Measurements from ENCODE around the gene KLK4. TPM values are rescaled to one million over a fixed set of nuclear protein-coding genes. Genes with fewer than 3 reads are reported as not detected.

The KLK4 gene
- total RNA-seq, 2 donors from 2014 or later: not detected

DNA sequence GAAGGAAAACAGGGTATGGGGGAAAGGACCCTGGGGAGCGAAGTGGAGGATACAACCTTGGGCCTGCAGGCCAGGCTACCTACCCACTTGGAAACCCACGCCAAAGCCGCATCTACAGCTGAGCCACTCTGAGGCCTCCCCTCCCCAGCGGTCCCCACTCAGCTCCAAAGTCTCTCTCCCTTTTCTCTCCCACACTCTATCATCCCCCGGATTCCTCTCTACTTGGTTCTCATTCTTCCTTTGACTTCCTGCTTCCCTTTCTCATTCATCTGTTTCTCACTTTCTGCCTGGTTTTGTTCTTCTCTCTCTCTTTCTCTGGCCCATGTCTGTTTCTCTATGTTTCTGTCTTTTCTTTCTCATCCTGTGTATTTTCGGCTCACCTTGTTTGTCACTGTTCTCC is 53.8 kb downstream of the KLK4 start:
- Mint-ChIP-seq H3K4me1 (ENCODE audit: low read depth in 2 of 2) (no peaks in the 10 kb centered on the region), H3K27ac (no peak overlapping the region), H3K9me3 (no peaks in the 10 kb centered on the region), H3K4me3 (no peak overlapping the region), H3K36me3 (no peaks in the 10 kb centered on the region), H3K27me3 (peaks cover 48 to 63% of the 10 kb centered on the region in 2 donors)
- DNase-seq (ENCODE audit: low spot score) (no peak), ATAC-seq (no peak)

Other genes with a start within 250 kb of the KLK4 start
- gene SHANK1, start 191.6 kb downstream of the KLK4 start, total RNA-seq: not detected
- 1 to 10 TPM; 1.1 to 1.2 TPM for gene CLEC11A, start 188.0 kb downstream of the KLK4 start, total RNA-seq
- gene GPR32, start 140.9 kb downstream of the KLK4 start, total RNA-seq: not detected
- gene ACP4, start 121.0 kb downstream of the KLK4 start, total RNA-seq: not detected
- gene KLK1, start 87.6 kb downstream of the KLK4 start, total RNA-seq: not detected
- gene KLK15, start 77.8 kb downstream of the KLK4 start, total RNA-seq: not detected
- not detected for gene KLK3, start 56.5 kb downstream of the KLK4 start, total RNA-seq
- gene KLK2, start 38.0 kb downstream of the KLK4 start, total RNA-seq: not detected
- gene KLK5, start 41.6 kb upstream of the KLK4 start, total RNA-seq: not detected
- not detected for gene KLK6, start 58.2 kb upstream of the KLK4 start, total RNA-seq
- gene KLK7, start 72.5 kb upstream of the KLK4 start, total RNA-seq: not detected
- not detected for gene KLK8, start 90.2 kb upstream of the KLK4 start, total RNA-seq
- not detected for gene KLK10, start 108.3 kb upstream of the KLK4 start, total RNA-seq
- not detected for gene KLK11, start 115.2 kb upstream of the KLK4 start, total RNA-seq
- not detected for gene KLK12, start 123.6 kb upstream of the KLK4 start, total RNA-seq
- not detected for gene KLK13, start 153.7 kb upstream of the KLK4 start, total RNA-seq
- gene KLK14, start 171.5 kb upstream of the KLK4 start, total RNA-seq: 1 to 10 TPM in 1 of 2 donors, under 1 TPM in 1; 0.50 to 2.2 TPM
- 10 to 100 TPM in 1 of 2 donors, 1 to 10 TPM in 1; 8.1 to 15.4 TPM for gene CTU1, start 197.0 kb upstream of the KLK4 start, total RNA-seq
- gene SIGLEC9, start 213.5 kb upstream of the KLK4 start, total RNA-seq: 1 to 10 TPM in 1 of 2 donors, under 1 TPM in 1; 0.69 to 1.1 TPM
- 1 to 10 TPM; 7.9 to 8.7 TPM for gene SIGLEC7, start 230.9 kb upstream of the KLK4 start, total RNA-seq